NCI-H2171 treated with DMSO at 0.1 percent for 48 hours (cell line): ENCODE results near the gene PROK1.

ENCODE experiments used
- DNase-seq: peaks from one replicate; lab custom pipeline; 2025; lab: John Stamatoyannopoulos, UW

The PROK1 gene

DNA sequence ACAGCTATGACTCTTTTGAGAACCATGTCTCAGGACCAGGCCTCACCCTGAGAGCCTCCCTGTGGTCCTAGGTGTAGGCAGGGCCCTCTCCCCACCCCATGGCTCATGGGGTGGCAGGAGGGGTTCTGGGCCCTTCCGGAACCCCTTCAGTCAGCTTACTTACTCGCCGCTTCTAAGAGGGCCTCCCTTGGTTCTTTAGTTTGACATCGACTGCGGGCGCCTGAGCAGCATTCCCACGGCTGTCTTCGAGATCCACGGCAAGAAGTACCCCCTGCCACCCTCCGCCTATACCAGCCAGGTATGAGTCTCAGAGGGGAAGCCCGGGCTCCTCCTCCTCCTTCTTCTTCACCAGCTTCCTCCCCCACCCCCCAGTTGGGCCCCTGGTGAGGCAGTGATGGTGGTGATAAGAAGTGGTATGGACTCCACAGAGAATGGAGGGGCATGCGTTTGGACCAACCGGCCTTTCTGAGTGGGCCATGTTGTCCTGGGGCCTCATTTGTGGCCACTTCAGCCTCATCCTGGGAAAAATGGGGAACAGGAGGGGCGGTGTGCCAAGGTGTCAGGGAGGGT is 39.1 kb downstream of the PROK1 start:
- no peak for DNase-seq

- no peak for DNase-seq
Measured at GRCh38 chr1:110490791-110491451, 40.0 kb downstream of the PROK1 start.

DNA sequence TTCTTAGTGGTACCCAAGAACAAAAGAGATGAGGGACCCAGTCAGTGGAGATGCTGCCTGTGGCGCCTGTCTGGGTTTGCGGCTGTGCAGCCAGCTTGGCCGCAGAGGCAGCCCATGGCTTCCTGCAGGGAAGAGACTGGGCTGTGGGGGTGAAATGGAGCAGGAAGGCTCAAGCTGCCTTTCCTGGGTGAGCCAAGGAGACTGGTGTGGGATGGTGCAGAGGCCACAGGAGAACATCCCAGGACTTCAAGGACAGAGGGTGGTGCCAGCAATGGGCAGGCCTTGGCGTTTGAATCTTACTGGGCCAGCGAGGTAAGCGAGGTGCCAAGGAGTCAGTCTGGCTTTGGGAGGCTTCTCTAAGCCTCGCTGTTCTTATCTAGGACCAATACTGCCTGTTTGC is 41.6 kb downstream of the PROK1 start:
- DNase-seq, result no peak

DNA sequence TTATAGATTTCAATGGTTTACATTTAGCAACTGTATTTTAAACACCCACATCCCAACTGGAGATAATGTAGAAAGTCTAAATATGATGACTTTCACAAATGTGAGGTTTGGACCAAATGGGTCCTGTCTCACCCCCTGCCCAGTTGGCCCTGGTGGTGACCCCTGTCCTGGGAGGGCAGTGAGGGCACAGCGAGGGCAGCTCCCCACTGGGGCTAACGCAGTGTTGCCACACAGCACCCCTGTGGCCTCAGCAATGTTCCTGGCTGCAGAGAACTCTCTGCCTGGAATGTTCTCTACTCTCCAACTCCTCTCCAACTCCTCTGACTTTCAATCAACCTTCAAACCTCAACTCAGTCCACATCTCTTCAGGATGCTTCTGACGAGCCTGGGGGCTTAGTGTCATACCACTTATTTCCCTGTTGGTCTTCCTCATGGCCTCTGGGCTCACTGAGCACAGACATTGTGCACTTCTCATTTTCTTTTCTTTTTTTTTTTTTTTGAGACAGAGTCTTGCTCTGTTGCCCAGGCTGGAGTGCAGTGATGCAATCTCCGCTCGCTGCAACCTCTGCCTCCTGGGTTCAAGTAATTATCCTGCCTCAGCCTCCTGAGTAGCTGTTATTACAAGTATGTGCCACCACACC is 42.2 kb downstream of the PROK1 start:
- no peak for DNase-seq

DNA sequence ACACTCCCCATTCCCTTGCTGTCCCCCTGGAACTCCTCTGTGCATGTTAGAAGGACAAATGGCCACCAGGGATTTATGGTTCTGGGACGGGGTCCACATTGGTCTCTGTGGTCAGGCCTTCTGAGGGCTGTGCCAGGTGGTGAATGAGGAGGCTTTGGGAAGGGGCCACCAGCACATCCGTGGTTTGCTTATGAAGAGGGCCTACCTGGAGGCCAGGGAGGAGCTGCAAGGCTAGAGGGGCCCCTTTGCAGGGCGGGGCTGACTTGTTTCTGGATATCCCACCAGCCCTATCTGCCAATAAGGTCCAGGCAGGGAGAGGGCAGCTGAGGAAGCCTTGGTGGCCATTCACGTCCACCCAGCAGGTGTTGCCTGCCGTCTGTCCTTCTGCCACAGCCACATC is 43.1 kb downstream of the PROK1 start:
- no peak for DNase-seq

DNA sequence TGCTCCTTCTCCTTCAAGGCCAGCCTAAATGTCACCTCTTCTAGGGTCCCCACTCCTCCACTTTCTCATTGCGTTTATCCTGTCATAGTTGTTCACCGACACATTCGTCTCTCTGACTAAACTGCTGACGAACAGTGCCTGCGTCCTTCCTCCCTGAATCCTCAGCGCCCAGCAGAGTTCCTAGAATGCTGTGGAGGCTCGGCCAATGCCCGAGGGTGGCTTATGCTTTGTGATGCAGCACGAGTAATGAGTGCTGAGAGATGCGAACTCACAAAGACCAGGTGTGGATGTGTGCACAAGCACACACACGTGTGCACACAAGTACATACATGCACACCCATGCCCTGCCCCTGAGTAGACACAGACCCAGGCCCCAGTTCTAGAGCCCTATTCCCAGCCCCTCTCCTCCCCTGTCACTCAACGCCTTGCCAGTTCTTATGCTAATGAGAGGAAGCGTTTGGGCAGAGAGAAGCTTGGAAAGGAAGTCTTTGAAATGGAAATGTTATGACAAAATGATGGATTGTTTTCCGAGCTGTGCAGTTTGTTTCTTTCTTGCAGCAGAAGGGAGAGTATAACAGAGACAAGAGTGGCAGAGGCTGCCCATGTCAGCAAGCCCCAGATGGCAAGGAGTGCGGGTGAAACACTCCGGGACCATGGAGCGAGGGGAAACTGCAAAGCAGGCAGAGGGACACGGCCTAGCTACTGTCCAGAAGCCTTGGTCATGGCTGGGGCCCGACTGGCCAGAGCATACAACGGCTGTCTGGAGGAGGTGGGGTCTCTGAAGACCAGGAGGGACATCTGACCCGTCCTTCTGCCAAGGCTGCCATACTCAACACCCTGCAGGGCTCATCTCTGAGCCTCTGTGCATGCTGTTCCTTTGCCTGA is 43.8 kb downstream of the PROK1 start:
- DNase-seq, result no peak

GRCh38 chr1:110495926-110496600 is 45.1 kb downstream of the PROK1 start:
- DNase-seq, result peak; percentile 82

DNA sequence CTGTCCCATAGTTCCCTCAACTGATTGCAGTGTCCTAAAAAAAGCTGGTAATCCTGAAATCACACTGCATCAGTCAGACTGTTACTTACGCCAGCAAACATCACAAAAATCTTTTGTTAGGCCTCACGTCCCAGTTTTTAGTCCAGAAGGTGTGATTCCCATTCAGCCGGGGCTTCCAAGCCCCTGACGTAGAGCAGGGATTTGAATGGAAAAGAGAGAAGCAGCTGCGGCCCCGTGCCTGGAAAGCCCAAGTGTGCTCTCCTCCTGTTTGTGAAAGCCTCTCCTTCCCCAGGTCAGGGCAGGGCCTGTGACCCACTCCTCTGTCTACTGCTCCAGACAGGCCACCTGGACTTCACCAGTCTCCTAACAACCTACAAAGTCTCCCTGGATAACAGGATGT is 47.3 kb downstream of the PROK1 start:
- no peak for DNase-seq

- DNase-seq, result no peak
Measured at GRCh38 chr1:110501488-110502132, 50.7 kb downstream of the PROK1 start.

- DNase-seq, result no peak
Measured at GRCh38 chr1:110502402-110503151, 51.6 kb downstream of the PROK1 start.

- DNase-seq, result no peak
Measured at GRCh38 chr1:110503471-110503870, 52.5 kb downstream of the PROK1 start.

DNA sequence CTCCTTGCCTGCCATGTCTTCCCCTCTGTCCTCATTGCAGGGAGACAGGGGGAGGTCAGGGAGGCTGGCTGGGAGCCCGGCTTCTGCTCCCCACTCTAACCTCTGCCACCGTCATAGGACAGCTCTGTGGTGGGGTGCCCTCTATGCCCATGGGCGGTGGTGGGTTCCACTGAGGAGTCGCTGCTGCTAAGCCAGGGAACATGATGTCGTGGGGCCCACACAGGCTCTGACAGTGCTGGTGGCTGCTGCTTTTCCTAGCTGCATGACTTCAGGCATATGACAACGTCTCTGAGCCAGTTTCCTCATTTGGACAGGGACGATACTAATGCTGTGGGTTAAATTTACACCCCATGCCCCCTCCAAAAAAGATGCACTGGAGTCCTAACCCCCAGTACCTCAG is 53.3 kb downstream of the PROK1 start:
- no peak for DNase-seq

DNA sequence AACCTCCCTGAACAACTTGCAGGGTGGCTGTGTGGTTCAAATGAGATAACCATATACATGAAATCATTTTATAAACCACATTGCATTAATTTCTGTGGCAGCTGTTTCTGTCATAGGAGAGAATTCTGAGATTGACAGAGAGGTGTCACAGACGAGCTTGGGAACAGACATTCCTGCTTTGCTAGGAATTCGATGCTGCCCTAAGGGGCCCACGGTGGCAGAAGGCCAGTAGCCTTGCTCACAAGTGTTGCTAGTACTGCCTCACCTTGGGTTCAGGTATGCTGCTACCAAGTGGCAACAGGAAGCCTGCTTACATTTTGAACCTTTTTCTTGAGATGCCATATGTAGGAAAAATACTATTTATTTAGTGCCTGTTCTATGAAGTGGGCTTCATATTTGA is 54.6 kb downstream of the PROK1 start:
- peak; percentile 20 for DNase-seq

- no peak for DNase-seq
Measured at GRCh38 chr1:110506541-110506940, 55.6 kb downstream of the PROK1 start.
